GM12865 (cell line): ENCODE measurements around the gene S100A16.

Source experiments
- DNase-seq: peaks from one replicate; pipeline ENCODE4 v3.0.0; 2010; ENCODE audit warnings: low read depth
- H3K4me3 ChIP-seq: 2 replicates; pipeline ENCODE4 v1.5.1; 2011; ENCODE audit warnings: mild to moderate bottlenecking, low read depth, low read length, control low read depth
- TF ChIP-seq, protein P1 (sequence below): IDR thresholded peaks from 2 replicates; pipeline ENCODE4 v1.5.1; 2011; ENCODE audit warnings: low read length, control low read depth, low read depth, inconsistent platforms; ENCODE audit not compliant: insufficient read depth; ENCODE audit errors: missing control alignments

S100A16 gene

DNA sequence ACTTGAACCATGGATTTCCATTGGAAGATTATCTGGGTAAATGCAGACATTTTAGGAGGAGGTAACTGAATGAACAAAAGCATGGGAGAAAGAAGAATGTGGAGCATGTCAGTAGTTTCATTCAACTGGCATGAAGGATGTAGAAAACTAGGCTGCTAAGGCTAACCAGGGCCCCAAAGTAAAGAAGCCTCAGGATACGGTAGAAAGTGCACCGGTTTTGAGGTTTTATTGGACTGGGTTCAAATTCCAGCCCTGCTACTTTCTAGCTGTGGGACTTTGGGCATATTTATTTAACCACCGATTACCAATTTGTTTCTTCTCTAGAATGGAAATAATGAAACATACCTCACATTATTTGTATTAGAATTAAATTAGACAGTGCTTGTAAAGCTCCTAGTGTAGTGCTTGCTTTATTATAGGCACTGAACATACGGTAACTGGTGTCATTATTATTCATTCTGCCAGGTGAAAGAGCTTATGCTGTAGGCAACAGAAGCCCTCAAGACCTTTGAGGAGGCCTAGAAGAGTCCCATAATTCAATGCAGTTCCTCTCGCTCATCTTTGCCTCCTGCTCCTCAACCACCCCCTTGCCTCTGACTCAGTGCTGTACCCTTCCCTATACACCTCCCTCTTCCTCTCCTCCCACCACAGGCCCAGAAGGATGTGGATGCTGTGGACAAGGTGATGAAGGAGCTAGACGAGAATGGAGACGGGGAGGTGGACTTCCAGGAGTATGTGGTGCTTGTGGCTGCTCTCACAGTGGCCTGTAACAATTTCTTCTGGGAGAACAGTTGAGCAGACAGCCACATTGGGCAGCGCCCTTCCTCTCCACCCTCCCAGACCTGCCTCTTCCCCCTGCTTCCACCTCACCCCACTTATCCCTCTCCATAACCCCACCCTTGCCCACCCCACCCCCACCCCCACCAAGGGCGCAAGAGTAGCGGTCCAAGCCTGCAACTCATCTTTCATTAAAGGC lies 18.4 kb upstream of the S100A16 start:
- no peak for DNase-seq
- H3K4me3 ChIP-seq = no peak overlapping the region
- TF ChIP-seq, protein P1, sequence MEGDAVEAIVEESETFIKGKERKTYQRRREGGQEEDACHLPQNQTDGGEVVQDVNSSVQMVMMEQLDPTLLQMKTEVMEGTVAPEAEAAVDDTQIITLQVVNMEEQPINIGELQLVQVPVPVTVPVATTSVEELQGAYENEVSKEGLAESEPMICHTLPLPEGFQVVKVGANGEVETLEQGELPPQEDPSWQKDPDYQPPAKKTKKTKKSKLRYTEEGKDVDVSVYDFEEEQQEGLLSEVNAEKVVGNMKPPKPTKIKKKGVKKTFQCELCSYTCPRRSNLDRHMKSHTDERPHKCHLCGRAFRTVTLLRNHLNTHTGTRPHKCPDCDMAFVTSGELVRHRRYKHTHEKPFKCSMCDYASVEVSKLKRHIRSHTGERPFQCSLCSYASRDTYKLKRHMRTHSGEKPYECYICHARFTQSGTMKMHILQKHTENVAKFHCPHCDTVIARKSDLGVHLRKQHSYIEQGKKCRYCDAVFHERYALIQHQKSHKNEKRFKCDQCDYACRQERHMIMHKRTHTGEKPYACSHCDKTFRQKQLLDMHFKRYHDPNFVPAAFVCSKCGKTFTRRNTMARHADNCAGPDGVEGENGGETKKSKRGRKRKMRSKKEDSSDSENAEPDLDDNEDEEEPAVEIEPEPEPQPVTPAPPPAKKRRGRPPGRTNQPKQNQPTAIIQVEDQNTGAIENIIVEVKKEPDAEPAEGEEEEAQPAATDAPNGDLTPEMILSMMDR = no peak

DNA sequence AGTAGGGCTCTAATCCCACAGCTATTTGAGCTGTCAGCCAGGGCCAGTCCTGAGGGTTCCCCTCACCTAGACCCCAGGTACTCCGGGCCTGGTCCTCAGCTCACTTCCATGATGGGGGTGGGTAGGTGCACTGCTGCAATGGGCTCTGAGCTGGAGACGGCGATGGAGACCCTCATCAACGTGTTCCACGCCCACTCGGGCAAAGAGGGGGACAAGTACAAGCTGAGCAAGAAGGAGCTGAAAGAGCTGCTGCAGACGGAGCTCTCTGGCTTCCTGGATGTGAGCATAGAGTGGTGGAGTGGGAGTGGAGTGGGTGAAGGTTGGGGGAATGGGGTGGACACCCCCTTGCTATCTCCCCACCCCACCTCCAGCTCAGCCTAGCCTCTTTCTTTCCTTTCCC lies 17.4 kb upstream of the S100A16 start:
- TF ChIP-seq, protein P1 = no peak
- no peak for DNase-seq
- no peak overlapping the region for H3K4me3 ChIP-seq

GRCh38 chr1:153629971-153630370 lies 17.0 kb upstream of the S100A16 start:
- no peak overlapping the region for H3K4me3 ChIP-seq
- TF ChIP-seq, protein P1 = no peak
- DNase-seq = no peak

DNA sequence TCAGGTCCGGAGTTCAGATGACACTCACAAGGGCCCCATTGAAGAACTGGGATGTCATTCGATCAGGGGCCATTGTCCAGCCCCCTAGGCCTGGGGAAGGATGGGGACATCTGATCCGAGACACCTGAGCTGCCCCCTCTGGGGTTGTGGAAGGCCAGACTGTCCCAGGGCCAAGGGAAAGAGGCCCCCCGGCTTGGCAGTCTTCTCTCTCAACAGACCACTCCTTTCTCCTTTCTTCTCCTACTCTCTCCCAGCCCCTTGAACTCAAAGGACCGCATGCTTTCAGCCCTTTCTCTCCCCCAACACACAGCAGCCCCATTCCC lies 16.4 kb upstream of the S100A16 start:
- TF ChIP-seq, protein P1 = no peak
- DNase-seq = no peak
- H3K4me3 ChIP-seq = no peak overlapping the region

DNA sequence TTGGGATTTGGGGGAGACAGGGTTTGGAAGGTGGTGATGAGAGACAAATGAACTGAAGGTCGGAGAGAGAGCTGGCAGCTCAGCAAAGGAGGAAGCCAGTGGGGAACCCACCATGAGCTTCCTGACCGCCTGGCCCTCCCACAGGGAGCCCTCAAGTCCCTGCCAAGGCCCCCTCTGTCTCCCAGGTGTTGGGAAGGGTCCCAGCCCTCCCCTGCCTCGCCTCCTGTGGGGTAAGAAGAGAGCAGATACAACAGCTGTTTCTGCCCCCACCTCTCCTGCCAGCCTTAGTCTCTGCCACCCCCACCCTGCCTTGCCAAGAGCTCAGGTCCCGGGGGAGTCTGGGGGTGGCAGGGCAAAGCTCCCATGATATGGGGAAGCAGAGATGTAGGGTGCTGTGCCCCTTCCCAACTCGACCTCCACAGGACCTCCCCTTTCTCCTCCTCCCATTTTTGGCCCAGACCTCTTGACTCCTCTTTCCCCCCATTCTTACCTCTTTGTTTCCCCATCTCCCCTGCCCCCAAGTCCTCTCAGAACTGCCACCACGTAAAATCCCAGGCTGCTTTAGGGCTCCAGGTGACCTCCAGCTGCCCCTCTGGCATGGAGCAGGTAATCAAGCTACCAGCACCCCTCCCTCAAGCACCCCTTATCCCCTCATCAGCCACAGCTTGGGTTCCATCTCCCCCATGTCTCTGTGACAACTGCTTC lies 15.9 kb upstream of the S100A16 start:
- TF ChIP-seq, protein P1 = no peak
- no peak for DNase-seq

GRCh38 chr1:153627715-153628626 lies 15.0 kb upstream of the S100A16 start, which contains the start of gene S100A1:
S100A1 (plus strand) TSS chr1:153628434; CDS start chr1:153630522, 2,088 bp downstream.
- DNase-seq = no peak
- TF ChIP-seq, protein P1 = no peak
- no peak within 1 kb of the TSS for H3K4me3 ChIP-seq

More for the DNA sequence above, 15.9 kb upstream of the S100A16 start:
- no peak overlapping the region for H3K4me3 ChIP-seq
